Parathyroid adenoma (tissue), 2 donors: Measurements from ENCODE around the gene GRM7.

Experiments used
- H2AFZ ChIP-seq: fragments of 300-600 bp; sonication (generic); one replicate; pipeline ENCODE4 v1.7.0; 2017; ENCODE audit warnings: antibody characterized with exemption, mild to moderate bottlenecking
- H3K27ac ChIP-seq: fragments of 300-600 bp; sonication (generic); one replicate; pipeline ENCODE4 v1.7.0; 2017
- H3K27me3 ChIP-seq: fragments of 300-600 bp; sonication (generic); one replicate; pipeline ENCODE4 v1.7.0; 2017; ENCODE audit warnings: low read length; ENCODE audit not compliant: control insufficient read depth, insufficient read depth
- H3K36me3 ChIP-seq: fragments of 300-600 bp; sonication (generic); one replicate; pipeline ENCODE4 v1.7.0; 2017; ENCODE audit warnings: low read length; ENCODE audit not compliant: control insufficient read depth, insufficient read depth
- H3K4me1 ChIP-seq: fragments of 300-600 bp; sonication (generic); one replicate; pipeline ENCODE4 v1.7.0; 2017; ENCODE audit warnings: control low read depth
- H3K4me2 ChIP-seq: fragments of 300-600 bp; sonication (generic); one replicate; pipeline ENCODE4 v1.7.0; 2017; ENCODE audit warnings: low read length
- H3K4me3 ChIP-seq: fragments of 300-600 bp; sonication (generic); one replicate; pipeline ENCODE4 v1.7.0; 2017; ENCODE audit warnings: low read depth, low read length
- H3K79me2 ChIP-seq: fragments of 300-600 bp; sonication (generic); one replicate; pipeline ENCODE4 v1.7.0; 2017; ENCODE audit warnings: control low read depth
- H3K9ac ChIP-seq: fragments of 300-600 bp; sonication (generic); one replicate; pipeline ENCODE4 v1.7.0; 2017; ENCODE audit warnings: mild to moderate bottlenecking
- H3K9me3 ChIP-seq: fragments of 300-600 bp; sonication (generic); one replicate; pipeline ENCODE4 v1.7.0; 2017; ENCODE audit warnings: low read length; ENCODE audit not compliant: control insufficient read depth
- TF ChIP-seq, protein P1 (sequence below): fragments of 300-600 bp; sonication (generic); IDR thresholded peaks from one replicate; pipeline ENCODE4 v1.7.0; 2017; ENCODE audit warnings: antibody characterized with exemption, mild to moderate bottlenecking
- donor health status: primary hyperparathyroidism.

GRM7 gene

DNA sequence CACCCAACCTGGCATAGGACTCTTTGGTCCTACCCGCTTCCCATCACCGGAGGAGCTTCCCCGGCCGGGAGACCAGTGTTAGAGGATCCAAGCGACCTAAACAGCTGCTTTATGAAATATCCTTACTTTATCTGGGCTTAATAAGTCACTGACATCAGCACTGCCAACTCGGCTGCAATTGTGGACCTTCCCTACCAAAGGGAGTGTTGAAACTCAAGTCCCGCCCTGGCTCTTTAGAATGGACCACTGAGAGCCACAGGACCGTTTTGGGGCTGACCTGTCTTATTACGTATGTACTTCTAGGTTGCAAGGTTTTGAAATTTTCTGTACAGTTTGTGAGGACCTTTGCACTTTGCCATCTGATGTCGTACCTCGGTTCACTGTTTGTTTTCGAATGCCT is 879.5 kb downstream of the GRM7 start:
- no peaks in the 10 kb centered on the region for H3K79me2 ChIP-seq
- no peak overlapping the region for H3K9ac ChIP-seq
- no peak overlapping the region for H3K4me3 ChIP-seq
- H3K27ac ChIP-seq, result no peak overlapping the region
- no peaks in the 10 kb centered on the region for H3K9me3 ChIP-seq
- H3K4me2 ChIP-seq, result no peak overlapping the region
- no peaks in the 10 kb centered on the region for H3K4me1 ChIP-seq
- TF ChIP-seq, protein P1, sequence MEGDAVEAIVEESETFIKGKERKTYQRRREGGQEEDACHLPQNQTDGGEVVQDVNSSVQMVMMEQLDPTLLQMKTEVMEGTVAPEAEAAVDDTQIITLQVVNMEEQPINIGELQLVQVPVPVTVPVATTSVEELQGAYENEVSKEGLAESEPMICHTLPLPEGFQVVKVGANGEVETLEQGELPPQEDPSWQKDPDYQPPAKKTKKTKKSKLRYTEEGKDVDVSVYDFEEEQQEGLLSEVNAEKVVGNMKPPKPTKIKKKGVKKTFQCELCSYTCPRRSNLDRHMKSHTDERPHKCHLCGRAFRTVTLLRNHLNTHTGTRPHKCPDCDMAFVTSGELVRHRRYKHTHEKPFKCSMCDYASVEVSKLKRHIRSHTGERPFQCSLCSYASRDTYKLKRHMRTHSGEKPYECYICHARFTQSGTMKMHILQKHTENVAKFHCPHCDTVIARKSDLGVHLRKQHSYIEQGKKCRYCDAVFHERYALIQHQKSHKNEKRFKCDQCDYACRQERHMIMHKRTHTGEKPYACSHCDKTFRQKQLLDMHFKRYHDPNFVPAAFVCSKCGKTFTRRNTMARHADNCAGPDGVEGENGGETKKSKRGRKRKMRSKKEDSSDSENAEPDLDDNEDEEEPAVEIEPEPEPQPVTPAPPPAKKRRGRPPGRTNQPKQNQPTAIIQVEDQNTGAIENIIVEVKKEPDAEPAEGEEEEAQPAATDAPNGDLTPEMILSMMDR, result no peak
- H3K36me3 ChIP-seq, result no peaks in the 10 kb centered on the region
- H2AFZ ChIP-seq, result no peak overlapping the region
- no peaks in the 10 kb centered on the region for H3K27me3 ChIP-seq

DNA sequence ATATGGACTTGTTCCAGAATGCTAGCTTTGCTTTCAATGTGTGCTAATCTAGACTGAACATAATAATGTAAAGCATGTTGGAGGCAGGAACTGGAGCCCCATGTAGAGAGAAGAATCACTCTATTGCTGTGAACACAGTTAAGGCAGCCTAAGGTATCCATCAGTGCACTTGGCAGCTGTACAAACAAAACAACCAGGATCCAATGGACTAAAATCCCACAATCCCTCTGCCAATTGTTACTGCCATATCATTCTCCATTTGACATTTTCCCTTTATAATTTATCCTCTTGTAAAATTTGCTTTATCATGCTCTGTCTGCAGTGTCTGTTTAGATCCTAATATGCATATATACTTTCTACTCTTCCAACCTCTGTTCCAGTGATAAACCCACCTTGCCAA is 883.9 kb downstream of the GRM7 start:
- no peaks in the 10 kb centered on the region for H3K79me2 ChIP-seq
- no peaks in the 10 kb centered on the region for H3K9me3 ChIP-seq
- H3K4me3 ChIP-seq, result no peak overlapping the region
- H3K36me3 ChIP-seq, result no peaks in the 10 kb centered on the region
- no peaks in the 10 kb centered on the region for H3K27me3 ChIP-seq
- H3K4me1 ChIP-seq, result no peaks in the 10 kb centered on the region
- no peak overlapping the region for H2AFZ ChIP-seq
- no peak overlapping the region for H3K4me2 ChIP-seq
- H3K27ac ChIP-seq, result no peak overlapping the region
- no peak overlapping the region for H3K9ac ChIP-seq
- TF ChIP-seq, protein P1, result no peak

DNA sequence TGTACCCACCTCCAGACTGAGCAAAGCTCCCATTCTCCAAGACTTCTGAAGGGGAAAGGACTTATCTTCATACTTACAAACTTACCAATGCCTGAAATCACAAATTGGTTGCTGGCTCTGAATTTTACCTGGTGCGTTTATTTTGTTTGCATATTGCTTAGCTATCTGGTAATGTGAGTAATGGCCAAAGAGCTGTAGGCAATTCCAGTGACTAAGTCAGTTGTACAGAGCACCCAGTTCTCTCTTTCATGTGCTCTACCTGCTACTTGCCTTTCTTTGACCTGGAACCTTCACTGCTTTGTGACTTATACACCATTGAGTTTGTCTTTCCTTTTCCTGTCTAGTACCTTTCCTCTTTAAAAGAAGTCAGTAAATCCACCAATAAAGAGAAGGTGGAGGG is 884.8 kb downstream of the GRM7 start:
- Histone ChIP-seq H3K36me3 (no peaks in the 10 kb centered on the region), H3K4me2 (no peak overlapping the region), H2AFZ (no peak overlapping the region), H3K27ac (no peak overlapping the region), H3K4me3 (no peak overlapping the region), H3K27me3 (no peaks in the 10 kb centered on the region), H3K4me1 (no peaks in the 10 kb centered on the region), H3K9me3 (no peaks in the 10 kb centered on the region), H3K79me2 (no peaks in the 10 kb centered on the region), H3K9ac (no peak overlapping the region)
- TF ChIP-seq, protein P1, result no peak

DNA sequence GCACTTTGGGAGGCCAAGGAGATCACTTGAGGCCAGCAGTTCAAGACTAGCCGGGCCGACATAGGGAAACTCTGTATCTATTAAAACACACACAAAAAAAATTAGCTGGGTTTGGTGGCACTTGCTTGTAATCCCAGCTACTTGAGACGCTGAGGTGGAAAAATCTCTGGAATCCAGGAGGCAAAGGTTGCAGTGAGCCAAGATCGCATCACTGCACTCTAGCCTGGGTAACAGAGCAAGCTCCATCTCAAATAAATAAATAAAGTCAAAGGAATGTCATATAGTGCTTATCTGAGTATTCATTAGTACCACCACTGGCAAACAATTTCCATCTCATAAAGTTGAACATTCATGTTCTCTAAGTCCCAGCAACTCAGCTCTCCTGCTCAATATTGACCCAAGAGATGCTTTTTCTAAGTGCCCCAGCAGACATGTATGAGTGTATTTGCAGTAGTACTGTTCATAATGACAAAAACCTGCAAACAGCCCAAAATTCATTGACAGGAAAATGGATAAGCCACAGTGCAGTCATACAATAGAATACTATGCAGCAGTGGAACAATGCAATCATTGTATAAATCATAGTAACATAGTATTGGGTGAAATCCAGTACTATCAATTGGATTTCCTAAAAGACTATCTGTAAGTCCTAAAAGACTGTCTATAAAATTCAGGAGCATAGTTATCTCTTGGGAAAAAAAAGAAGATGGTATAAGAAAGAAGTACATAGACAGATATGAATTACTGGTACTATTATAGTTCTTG is 889.2 kb downstream of the GRM7 start:
- H3K4me2 ChIP-seq, result no peak overlapping the region
- no peaks in the 10 kb centered on the region for H3K27me3 ChIP-seq
- H3K36me3 ChIP-seq, result no peaks in the 10 kb centered on the region
- no peak overlapping the region for H3K27ac ChIP-seq
- TF ChIP-seq, protein P1, result no peak
- H3K9ac ChIP-seq, result no peak overlapping the region
- H3K4me3 ChIP-seq, result no peak overlapping the region
- H3K4me1 ChIP-seq, result no peaks in the 10 kb centered on the region
- no peak overlapping the region for H2AFZ ChIP-seq
- no peaks in the 10 kb centered on the region for H3K9me3 ChIP-seq
- H3K79me2 ChIP-seq, result no peaks in the 10 kb centered on the region

DNA sequence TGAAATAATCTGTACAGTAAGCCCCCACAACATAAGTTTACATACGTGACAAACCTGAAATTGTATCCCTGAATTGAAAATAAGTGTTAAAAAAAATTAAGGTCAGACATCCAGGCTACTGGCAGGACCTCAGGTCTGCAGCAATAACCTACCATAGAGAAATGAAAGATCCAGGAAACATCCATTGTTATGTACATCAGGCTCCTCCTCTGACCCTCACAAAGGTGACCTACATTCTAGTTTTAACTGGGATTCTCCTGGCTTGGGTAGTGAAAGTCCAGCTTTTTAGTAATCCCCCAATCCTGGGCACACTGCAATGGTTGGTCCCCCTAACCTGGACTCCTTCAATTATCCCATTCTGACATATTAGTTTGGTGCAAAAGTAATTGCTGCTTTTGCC is 891.1 kb downstream of the GRM7 start:
- TF ChIP-seq, protein P1, result no peak
- Histone ChIP-seq H3K27me3 (no peaks in the 10 kb centered on the region), H3K4me2 (no peak overlapping the region), H2AFZ (no peak overlapping the region), H3K4me1 (no peaks in the 10 kb centered on the region), H3K9me3 (no peaks in the 10 kb centered on the region), H3K27ac (no peak overlapping the region), H3K79me2 (no peaks in the 10 kb centered on the region), H3K9ac (no peak overlapping the region), H3K4me3 (no peak overlapping the region), H3K36me3 (no peaks in the 10 kb centered on the region)
